HG03565 (cell line): Measurements from ENCODE around the gene GRIP1.

Source experiments
- ATAC-seq: cut with Tn5 transposase; IDR thresholded peaks from one replicate; pipeline ENCODE4 v1.9.1; 2021; ENCODE audit warnings: mild to moderate bottlenecking, moderate library complexity; ENCODE audit not compliant: unreplicated experiment

Gene GRIP1

DNA sequence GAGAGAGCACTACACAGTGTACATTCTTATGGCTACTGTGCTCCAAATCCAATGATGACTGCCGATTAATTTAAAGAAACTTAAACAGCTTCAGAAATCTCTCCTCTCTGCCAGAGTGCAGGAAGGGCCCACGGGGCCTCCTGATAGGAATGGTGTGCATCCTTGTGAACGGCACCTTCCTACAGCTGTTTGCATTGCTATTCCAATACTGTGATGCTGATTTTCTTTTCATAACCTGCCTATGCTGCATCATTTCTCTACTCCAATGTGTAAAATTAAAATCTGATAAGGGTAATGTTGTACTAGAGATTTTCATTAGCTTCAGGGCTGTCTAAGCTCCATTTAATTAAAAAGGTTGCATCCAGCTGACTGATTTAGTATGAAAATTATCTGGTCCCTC, 217.5 kb downstream of the GRIP1 start:
- no peak for ATAC-seq

DNA sequence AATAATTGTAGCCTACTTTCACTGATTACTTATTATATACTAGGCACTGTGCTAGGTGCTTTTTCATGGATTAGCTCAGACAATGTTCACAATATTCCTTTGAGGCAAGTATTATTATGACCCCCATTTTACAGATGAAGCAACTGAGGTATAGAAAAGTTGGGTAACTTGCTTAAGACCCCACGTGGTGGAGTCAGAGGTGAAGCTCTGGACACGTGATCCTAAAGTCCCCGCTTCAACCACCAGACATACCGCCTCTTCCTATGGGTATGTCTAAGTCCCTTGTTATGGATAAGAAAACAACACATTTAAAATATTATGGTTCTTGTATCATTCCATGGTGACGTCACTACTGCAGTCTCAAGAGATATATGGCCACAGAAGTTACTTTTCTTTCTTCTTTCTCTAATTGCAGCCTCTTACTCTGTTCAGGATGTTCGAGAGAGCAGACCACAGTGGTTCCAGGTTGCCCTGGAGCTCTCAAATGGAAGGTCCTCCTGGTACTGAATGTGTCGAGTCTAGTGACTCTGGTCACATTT, 218.9 kb downstream of the GRIP1 start:
- ATAC-seq = no peak

DNA sequence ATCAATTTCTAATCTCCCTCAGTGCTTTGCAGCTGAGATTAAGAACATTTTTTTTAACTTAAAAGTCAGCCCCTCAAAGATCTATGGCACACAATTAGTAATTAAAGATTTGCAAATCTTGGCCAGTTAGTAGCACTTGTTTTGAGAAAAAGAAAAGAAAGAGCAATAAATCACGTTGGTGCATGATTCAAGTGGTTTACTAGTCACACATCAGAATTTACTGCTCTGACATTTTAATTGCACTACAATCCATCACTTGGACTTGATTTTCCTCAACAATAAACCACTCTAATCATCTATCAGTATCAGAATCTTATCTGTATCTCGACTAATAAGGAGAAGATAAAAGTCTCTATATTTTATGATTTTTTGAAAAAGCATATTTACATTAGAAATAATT, 222.3 kb downstream of the GRIP1 start:
- no peak for ATAC-seq

DNA sequence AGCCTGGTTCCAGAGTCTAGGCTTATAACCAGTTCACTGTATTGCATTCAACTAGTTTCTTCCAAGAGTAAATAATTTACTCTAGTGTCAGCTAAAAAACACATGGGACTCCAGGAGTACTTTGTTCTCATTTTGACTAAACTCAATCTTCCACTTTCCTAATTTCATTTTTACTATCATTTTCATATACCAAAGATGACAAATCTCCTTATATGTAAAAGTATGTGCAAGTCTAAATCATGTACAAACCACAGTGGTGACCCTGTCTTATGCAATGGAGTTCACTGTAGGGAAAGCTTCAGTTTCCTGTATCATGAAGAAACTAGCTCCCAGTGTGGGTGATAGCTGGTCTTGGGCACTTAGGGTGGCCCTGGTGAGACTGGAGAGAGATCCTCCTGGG, 225.0 kb downstream of the GRIP1 start:
- peak; percentile 61 for ATAC-seq

DNA sequence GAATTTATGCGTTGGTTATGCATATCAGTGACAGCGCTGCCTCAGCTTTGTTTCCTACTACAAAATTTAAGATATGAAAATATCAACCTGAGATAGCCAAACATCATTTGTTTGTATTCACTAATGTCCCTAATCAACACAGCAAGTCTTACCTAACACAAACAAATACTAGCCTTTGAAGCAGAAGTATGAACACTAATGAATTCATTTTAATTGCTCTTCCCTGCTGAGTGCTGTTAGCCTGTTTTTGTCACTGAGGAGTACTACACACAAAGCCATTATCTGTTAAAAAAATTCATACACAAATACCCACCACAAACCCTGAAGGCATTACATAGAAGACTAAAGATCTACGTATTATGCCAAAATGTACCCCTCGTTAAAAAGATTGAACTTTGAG, 225.8 kb downstream of the GRIP1 start:
- ATAC-seq = no peak

DNA sequence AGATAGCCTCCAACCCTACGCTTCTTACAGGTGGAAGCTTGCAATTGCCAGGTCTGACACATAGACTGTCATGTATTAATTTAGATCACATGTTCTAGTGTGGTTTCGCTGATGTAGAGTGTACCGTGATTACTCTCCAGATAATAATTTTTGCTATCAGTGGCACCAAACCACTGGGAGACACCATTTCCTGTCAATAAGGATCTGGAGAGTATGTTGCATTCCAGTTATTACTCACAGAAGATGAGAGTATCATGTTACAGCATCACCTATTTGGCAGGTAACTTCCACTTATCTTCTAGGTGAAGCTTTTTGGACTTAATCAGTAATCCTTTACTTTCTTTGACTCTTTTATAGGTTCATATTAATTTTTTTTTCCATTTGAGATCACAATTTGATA, 229.3 kb downstream of the GRIP1 start:
- no peak for ATAC-seq

DNA sequence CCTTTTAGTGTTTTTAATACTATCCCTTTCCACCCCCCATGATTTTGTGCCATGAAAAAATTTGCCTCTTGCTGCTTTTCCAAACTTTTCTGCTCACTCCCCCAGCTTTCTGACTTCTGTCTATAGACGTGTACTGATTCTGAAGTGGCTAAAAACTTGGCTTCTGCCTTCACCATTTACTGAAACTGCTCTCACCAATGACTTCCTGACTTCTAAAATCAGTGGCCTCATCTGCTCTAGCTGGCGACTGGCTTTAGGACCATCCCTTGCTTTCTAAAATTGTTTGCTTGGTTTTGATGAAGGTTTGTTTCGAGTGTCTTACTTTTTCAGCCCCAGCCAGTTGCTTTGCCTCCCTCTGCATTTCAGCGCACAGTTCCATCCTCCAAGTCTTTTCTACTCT, 231.2 kb downstream of the GRIP1 start:
- ATAC-seq = no peak

DNA sequence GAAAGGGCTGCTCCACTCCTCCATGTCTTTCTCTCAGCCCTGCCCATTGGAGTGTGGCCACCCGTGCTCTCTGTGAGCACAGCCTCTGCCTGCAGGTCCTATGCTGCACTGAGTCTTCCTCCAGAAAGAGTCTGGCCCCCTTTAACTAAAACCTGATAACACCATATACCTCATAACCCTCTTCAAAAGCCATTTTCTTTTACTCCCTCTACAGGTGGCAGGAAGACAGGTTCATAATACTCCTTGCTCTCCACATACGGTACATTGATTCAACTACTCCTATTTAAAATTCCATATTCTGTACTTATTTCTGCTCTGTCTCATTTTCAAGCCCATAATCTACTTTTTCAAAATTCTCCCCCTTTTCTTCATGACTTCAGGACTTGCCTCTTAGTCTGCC, 232.6 kb downstream of the GRIP1 start:
- no peak for ATAC-seq

DNA sequence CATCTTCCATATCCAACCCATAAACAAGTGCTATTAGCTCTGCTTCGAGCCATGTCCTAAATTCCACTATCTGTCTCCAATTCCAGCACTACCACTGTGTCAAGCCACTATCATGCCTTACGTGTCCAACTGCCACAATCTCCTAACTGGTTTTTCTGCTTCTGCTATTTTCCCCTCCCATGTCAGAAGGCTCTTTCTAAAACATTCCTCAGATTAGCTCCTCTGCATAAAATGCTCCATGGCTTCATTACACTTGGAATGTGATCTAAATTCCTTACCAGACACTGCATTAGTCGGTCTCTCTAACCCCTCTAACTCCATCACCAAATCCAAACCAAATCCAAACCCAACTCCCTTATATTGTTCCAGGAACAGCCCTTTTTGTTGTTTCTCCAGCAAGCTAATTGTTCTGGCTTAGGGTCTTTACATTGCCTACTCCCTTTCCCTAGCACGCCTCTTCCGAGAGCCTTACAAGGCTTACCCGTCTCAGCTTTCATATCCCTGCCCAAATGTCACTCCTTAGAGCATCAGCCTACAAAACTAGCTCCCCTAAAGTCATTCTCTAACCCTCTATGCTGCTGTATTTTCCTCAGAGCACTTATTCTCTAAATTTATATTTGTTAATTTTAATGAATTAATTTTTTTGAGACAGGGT, 236.8 kb downstream of the GRIP1 start:
- no peak for ATAC-seq

DNA sequence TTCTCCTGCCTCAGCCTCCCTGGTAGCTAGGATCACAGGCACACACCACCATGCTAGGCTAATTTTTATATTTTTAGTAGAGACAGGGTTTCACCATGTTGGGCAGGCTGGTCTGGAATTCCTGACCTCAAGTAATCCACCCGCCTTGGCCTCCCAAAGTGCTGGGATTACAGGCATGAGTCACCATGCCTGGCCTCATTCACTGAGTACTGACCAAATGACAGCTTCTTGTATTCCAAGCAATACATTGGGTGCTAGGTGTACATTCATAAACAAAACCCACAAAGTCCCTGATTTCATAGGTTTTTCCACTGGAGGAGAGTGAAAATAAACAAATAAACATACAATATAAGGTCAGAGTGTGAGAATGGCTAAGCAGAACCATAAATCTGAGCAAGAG, 240.3 kb downstream of the GRIP1 start:
- no peak for ATAC-seq

DNA sequence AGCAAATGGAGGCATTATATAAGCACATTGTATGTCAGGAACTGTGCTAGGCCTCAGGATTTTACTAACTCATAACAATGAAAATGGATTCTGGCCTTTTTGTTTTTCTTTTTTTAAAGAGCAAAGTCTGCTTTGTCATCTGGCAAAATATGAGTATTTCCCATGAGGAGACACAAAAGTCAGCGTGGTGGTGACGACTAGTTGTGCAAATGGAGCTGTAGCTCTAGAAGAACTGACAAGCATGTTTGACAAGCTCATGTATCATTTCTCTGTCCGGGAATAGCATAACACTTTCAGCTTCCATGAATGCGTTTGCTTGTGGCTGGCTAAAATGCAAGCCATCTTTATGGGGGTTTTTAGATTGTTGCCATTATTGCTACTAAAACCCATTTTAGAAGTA, 248.8 kb downstream of the GRIP1 start:
- no peak for ATAC-seq

DNA sequence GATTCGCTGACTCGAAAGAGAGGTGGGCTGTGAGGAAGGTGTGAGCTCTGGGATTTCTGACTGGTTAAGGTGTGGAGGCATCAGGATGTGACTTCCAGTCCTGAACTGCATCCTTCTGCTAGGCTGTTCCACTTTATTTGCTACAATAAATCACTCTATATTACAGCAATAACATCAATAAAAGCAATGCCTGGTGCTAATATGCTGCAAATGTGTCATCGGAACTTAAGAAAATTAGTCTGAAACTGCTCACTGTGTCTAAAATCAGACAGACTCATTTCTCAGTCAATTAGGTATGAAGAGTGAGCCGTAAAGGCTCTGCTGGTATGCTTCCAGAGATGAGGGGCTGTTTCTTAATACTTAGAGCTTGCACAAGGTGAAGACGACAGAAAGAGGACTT, 250.0 kb downstream of the GRIP1 start:
- no peak for ATAC-seq

DNA sequence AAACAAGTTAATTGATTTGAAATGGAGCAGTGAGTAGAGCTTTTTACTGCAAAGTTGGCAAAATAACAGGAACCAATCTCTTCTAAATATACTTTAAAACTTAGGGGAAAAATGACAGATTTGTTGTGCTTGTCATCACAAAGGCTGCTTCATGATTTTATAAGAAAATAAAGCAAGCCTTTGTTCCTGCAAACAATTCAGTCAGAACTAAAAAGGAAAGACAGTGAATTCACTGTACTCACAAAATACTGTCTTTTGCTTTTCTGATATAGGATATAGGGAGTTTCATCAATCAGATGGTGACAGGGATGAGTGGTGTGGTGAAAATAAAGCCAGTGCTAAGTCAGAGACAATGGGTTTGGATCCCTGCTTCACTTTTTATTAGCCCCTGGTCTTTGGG, 250.6 kb downstream of the GRIP1 start:
- no peak for ATAC-seq

DNA sequence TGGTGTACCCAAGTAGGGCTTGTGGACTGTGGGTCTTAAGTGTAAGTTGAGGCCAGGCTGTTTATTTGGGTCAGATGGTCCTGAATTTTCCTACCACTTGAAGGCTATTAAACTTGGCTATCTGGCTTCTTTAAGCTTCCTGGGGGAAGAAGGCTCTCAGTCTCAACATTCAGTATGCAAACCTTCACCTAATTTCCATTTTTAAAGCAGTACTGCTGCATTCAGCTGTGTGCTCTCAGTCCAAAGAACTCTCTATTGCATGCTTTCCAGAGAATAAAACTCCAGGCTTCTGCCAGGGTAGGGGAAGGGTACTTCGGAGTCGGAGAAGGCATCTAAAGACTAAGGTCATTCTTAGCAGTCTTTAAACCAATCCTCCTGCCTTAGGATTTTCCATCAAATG, 252.2 kb downstream of the GRIP1 start:
- ATAC-seq = no peak

DNA sequence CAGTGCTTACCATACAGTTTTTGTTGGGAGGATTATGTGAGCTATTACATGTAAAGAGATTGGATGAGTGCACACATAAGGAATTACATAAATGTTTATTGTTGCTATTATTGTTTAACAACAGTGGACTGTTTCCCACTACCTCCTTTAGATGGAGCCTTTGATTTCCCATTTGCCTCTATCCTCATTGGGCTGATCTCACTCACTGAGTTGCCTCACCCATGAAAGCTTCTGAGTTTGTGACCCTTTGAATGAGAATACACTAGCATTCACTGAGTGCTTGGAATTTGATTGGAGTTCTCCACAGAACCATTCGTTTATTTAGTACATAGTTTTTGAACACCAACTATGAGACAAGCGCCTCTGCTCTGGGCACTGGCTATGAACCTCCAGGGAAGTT, 255.6 kb downstream of the GRIP1 start:
- ATAC-seq = no peak

DNA sequence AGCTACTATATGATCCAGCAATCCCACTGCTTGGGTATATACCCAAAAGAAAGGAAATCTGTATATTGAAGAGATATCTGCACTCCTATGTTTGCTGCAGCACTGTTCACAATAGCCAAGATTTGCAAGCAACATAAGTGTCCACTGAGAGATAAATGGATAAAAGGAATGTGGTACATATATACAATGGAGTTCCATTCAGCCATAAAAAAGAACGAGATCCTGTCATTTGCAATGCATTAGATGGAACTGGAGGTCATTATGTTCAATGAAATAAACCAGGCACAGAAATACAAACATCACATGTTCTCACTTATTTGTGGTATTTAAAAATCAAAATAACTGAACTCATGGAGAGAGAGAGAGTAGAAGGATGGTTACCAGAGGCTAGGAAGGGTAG, 260.0 kb downstream of the GRIP1 start:
- ATAC-seq = no peak

DNA sequence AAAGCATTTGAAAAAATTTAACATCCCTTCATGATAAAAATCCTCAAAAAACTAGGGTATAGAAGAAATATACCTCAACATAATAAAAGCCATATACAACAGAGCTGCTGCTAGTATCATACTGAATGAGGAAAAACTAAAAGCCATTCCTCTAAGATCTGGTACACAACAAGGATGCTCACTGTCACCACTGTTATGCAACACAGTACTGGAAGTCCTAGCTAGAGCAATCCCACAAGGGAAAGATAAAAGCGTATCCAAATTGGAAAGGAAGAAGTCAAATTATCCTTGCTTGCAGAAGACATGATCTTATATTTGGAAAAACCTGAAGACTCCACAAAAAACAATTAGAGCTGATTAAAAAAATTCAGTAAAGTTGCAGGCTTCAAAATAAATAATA, 261.7 kb downstream of the GRIP1 start:
- ATAC-seq = no peak

DNA sequence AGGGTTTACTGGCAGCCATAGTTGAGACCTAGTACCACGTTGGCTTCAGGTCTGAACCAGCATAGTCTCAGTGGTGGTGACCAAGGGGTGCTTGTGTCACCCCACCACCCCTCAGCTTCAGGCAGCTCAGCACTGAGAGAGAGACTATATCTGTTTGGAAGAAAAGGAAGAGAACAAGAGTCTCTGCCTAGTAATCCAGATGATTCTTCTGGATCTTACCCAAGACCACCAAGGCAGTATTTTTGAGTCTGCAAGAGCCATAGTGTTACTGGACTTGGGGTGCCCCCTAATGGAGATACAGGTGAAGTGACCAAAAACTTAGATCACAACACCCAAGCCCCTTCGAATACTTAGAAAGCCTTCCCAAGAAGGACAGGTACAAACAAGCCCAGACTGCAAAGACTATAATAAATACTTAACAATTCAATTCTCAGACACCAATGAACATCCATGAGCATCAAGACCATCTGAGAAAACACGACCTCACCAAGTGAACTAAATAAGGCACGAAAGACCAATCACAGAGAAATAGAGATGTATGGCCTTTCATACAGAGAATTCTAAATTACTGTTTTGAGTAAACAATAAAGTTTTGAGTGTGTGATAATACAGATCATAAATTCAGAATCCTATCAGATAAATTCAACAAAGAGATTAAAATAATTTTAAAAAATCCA, 269.5 kb downstream of the GRIP1 start:
- no peak for ATAC-seq

DNA sequence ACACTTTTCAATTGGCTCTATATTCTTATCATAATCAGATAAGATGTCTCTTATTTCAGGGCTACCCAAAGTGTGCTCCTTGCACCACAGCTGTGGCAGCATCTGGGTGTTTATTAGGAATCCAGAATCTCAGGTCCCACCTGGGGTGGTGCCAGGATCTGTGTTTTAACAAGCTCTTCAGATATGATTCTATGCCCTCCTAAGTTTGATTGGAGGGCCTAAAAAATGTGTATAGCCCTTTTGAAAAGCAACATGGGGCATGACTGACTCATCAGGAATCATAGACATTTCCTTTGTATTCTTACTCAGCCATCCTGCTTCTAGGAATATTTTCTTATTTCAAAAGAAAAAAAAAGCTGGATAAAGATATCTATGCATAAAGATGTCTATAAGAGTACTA, 273.5 kb downstream of the GRIP1 start:
- no peak for ATAC-seq

DNA sequence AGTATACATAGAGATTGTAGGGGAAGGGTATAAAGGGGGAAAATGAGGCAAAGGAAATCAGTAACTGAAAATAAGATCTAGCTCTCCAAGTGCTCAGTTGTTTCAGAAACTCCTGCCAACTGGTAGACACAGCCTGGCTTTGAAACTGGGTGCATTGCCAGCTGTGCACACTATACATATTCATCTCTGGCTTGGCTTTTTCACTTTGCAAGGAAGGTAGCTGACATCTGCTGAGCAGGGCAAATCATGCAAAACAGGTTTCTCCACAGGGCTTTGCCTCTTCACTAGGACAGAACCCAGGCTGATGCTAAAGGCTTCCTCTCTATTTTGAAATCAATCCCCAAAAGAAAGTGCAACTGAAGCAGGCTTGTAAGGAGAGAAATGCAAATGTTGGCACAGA, 275.1 kb downstream of the GRIP1 start:
- no peak for ATAC-seq

DNA sequence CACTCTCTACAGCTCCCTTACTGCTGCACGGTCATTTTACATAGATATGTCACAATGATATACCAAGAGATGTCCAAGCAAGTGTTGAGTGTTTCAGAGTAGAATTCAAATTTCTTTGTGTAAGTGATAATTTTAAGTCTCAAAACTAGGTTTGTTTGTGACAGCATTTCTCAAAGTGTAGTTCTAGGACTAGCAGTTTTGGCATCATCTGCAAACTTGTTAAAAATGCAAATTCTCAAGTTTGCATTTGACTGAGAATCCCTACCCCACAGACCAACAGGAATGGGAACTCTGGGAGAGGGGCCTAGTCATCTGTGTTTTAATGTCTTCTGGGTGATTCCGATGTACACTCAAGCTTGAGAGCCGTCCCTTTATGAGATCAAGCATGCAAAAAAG, 279.0 kb downstream of the GRIP1 start:
- ATAC-seq = no peak

DNA sequence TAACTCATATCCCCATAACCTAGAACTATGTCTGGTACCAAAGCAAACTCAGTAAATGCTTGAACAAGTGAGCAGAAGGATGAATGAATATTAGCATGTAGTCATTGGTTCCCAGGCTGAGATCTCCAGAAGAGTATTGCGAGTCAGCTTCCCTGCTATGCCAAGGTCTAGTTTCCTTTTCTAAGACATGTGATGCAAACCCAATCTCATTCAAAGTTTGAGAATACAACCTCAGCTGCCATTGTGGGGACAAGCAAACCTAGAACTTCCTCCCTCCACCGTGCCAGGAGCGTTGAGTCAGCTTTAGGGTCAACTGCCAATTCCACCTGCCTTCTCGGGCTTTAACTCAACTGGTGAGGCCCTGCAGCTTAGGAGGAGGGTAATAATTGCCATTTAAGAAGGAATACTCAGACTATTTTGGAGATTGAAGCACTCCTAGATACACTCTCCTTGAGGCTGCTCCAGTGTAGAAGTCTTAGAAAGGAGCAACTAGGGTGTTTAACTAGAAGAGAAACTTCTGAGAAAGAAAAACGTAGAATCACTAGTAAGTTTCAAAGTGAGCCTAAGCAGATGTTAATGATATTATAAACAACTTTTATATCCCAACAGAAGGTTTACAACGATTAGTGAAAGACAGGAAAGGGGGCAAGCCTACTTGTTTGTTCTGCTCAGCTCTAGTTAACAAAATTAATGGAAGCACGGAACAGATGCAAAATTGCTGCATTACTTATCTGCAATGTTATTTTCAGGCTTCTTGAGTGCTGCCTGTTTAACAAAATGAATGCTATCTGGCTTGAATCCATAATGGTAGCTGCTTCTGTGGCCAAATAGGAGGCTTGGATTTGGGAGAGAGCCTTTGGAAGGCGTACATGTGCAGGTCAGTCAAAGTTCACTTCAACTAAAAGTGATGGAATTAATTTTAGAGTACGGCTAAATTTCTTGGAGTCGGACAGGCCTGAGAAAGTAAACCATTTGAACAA, 279.7 kb downstream of the GRIP1 start:
- ATAC-seq = no peak
